ENCODE measurements around the gene ZNF264.
"Not testable (repeated sequence)": the region's sequence is repeated elsewhere in the genome, so short reads cannot be mapped to it uniquely, and the experiment has no call there.

ZNF264 gene

GRCh38 chr19:57241176-57241575, 49.9 kb downstream of the ZNF264 start:
- in situ Hi-C loops (cut with MboI; ENCODE audit: low pct_unique_long_range_greater_than_20kb, low sequenced_read_pairs, unreplicated experiment), result no loop called here
- DNase-seq (ENCODE audit: low spot score), result peak; percentile 22
- TF ChIP-seq, protein P1, sequence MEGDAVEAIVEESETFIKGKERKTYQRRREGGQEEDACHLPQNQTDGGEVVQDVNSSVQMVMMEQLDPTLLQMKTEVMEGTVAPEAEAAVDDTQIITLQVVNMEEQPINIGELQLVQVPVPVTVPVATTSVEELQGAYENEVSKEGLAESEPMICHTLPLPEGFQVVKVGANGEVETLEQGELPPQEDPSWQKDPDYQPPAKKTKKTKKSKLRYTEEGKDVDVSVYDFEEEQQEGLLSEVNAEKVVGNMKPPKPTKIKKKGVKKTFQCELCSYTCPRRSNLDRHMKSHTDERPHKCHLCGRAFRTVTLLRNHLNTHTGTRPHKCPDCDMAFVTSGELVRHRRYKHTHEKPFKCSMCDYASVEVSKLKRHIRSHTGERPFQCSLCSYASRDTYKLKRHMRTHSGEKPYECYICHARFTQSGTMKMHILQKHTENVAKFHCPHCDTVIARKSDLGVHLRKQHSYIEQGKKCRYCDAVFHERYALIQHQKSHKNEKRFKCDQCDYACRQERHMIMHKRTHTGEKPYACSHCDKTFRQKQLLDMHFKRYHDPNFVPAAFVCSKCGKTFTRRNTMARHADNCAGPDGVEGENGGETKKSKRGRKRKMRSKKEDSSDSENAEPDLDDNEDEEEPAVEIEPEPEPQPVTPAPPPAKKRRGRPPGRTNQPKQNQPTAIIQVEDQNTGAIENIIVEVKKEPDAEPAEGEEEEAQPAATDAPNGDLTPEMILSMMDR (IDR thresholded peaks at IDR 0.05; ENCODE audit: extremely low read depth, insufficient read depth, missing control alignments), result no peak

- TF ChIP-seq, protein P1 (IDR thresholded peaks at IDR 0.05; ENCODE audit: extremely low read depth, insufficient read depth, missing control alignments), result no peak
- no peak for DNase-seq (ENCODE audit: low spot score)
- in situ Hi-C loops (cut with MboI; ENCODE audit: low pct_unique_long_range_greater_than_20kb, low sequenced_read_pairs, unreplicated experiment), result no loop called here
Measured at GRCh38 chr19:57242821-57243220, 51.5 kb downstream of the ZNF264 start.

- in situ Hi-C loops (cut with MboI; ENCODE audit: low pct_unique_long_range_greater_than_20kb, low sequenced_read_pairs, unreplicated experiment), result no loop called here
- no peak for DNase-seq (ENCODE audit: low spot score)
- TF ChIP-seq, protein P1 (IDR thresholded peaks at IDR 0.05; ENCODE audit: extremely low read depth, insufficient read depth, missing control alignments), result no peak
Measured at GRCh38 chr19:57244513-57244912, 53.2 kb downstream of the ZNF264 start.

DNA sequence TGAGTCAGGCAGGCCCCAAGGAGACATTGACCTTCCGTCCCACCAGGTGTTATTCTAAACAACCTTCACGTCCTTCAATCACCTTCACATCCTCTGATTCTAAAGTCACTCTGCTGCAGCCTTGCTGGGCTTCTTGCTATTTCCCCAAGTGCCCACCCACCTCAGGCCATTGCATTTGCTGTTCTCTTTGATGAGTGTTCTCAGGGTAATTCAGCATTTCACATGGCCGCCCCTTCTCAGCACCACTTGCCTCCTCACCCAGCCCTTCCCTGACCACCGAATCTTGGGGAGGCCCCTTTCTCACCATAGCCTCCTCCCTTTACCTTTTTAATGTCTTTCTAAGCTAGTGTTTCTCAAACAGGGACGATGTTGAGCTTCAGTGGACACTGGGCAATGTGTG, 53.8 kb downstream of the ZNF264 start:
- DNase-seq (ENCODE audit: low spot score), result no peak
- in situ Hi-C loops (cut with MboI; ENCODE audit: low pct_unique_long_range_greater_than_20kb, low sequenced_read_pairs, unreplicated experiment), result no loop called here
- TF ChIP-seq, protein P1 (IDR thresholded peaks at IDR 0.05; ENCODE audit: extremely low read depth, insufficient read depth, missing control alignments), result no peak

GRCh38 chr19:57245959-57246358, 54.7 kb downstream of the ZNF264 start:
- TF ChIP-seq, protein P1 (IDR thresholded peaks at IDR 0.05; ENCODE audit: extremely low read depth, insufficient read depth, missing control alignments), result no peak
- in situ Hi-C loops (cut with MboI; ENCODE audit: low pct_unique_long_range_greater_than_20kb, low sequenced_read_pairs, unreplicated experiment), result no loop called here
- DNase-seq (ENCODE audit: low spot score), result no peak

- in situ Hi-C loops (cut with MboI; ENCODE audit: low pct_unique_long_range_greater_than_20kb, low sequenced_read_pairs, unreplicated experiment), result no loop called here
- TF ChIP-seq, protein P1 (IDR thresholded peaks at IDR 0.05; ENCODE audit: extremely low read depth, insufficient read depth, missing control alignments), result no peak
- no peak for DNase-seq (ENCODE audit: low spot score)
Measured at GRCh38 chr19:57248646-57249045, 57.3 kb downstream of the ZNF264 start.

GRCh38 chr19:57249329-57249728, 58.0 kb downstream of the ZNF264 start:
- in situ Hi-C loops (cut with MboI; ENCODE audit: low pct_unique_long_range_greater_than_20kb, low sequenced_read_pairs, unreplicated experiment), result no loop called here
- no peak for DNase-seq (ENCODE audit: low spot score)
- TF ChIP-seq, protein P1 (IDR thresholded peaks at IDR 0.05; ENCODE audit: extremely low read depth, insufficient read depth, missing control alignments), result no peak

DNA sequence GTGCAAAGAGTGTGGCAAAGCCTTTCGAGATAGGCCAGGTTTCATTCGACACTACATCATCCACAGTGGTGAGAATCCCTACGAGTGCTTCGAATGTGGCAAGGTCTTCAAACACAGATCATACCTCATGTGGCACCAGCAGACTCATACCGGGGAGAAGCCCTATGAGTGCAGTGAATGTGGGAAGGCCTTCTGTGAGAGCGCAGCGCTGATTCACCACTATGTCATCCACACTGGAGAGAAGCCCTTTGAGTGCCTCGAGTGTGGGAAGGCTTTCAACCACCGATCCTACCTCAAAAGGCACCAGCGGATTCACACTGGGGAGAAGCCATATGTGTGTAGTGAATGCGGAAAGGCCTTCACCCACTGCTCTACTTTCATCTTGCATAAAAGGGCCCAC, 62.5 kb downstream of the ZNF264 start:
- DNase-seq (ENCODE audit: low spot score); in situ Hi-C loops (cut with MboI; ENCODE audit: low pct_unique_long_range_greater_than_20kb, low sequenced_read_pairs, unreplicated experiment): not testable (repeated sequence)

Data from GM13977 (cell line).